GM23338 (cell line): ENCODE measurements around the gene PELI3. TPM values are rescaled to one million over a fixed set of nuclear protein-coding genes. Genes with fewer than 3 reads are reported as not detected.

Experiments used
- ATAC-seq: fragments of 200-7000 bp; cut with Tn5 transposase; 3 replicates; pipeline ENCODE4 v1.9.1; 2020
- DNase-seq: peaks from one replicate; pipeline ENCODE4 v3.0.0-alpha.2; 2015; ENCODE audit warnings: low spot score
- H2AFZ ChIP-seq: fragments of 200-600 bp; sonication (generic); 2 replicates; pipeline ENCODE4 v1.8.0; 2016; ENCODE audit warnings: antibody characterized with exemption, mild to moderate bottlenecking, moderate library complexity
- H3F3A ChIP-seq: fragments of 200-600 bp; sonication (generic); replicated peaks from 2 replicates; pipeline ENCODE4 v1.8.0; 2017; ENCODE audit warnings: antibody characterized with exemption, mixed run types, low read depth
- H3K27ac ChIP-seq: fragments of 200-600 bp; sonication (generic); 2 replicates; pipeline ENCODE4 v1.6.1; 2016; ENCODE audit warnings: low read depth
- H3K27me3 ChIP-seq: fragments of 200-600 bp; sonication (generic); 2 replicates; pipeline ENCODE4 v1.8.0; 2016; ENCODE audit warnings: mild to moderate bottlenecking, mixed run types, moderate library complexity; ENCODE audit not compliant: insufficient read depth
- H3K36me3 ChIP-seq: fragments of 200-600 bp; sonication (generic); 2 replicates; pipeline ENCODE4 v1.8.0; 2016; ENCODE audit warnings: mild to moderate bottlenecking; ENCODE audit not compliant: insufficient read depth
- H3K4me1 ChIP-seq: fragments of 200-600 bp; sonication (generic); 2 replicates; pipeline ENCODE4 v1.8.0; 2016; ENCODE audit warnings: mild to moderate bottlenecking, moderate library complexity; ENCODE audit not compliant: insufficient read depth
- H3K4me2 ChIP-seq: fragments of 200-600 bp; sonication (generic); 2 replicates; pipeline ENCODE4 v1.7.1; 2017; ENCODE audit warnings: mixed run types
- H3K4me3 ChIP-seq: fragments of 200-600 bp; sonication (generic); 2 replicates; pipeline ENCODE4 v1.6.1; 2016; ENCODE audit warnings: mixed run types
- H3K79me2 ChIP-seq: fragments of 200-600 bp; sonication (generic); replicated peaks from 2 replicates; pipeline ENCODE4 v1.8.0; 2017; ENCODE audit warnings: mild to moderate bottlenecking; ENCODE audit not compliant: insufficient read depth
- H3K9me2 ChIP-seq: fragments of 200-600 bp; sonication (generic); 2 replicates; pipeline ENCODE4 v1.8.0; 2017; ENCODE audit not compliant: insufficient read depth
- H4K20me1 ChIP-seq: fragments of 200-600 bp; sonication (generic); replicated peaks from 2 replicates; pipeline ENCODE4 v1.8.0; 2017; ENCODE audit warnings: mild to moderate bottlenecking; ENCODE audit not compliant: insufficient read depth
- H3K27ac Mint-ChIP-seq: 2 replicates; pipeline ENCODE4 v1.8.0; 2020; ENCODE audit warnings: inconsistent platforms, mild to moderate bottlenecking, moderate library complexity, mixed read lengths
- H3K27me3 Mint-ChIP-seq: 3 replicates; pipeline ENCODE4 v1.8.0; 2022; ENCODE audit warnings: low read depth, mild to moderate bottlenecking, moderate library complexity, mixed read lengths, inconsistent platforms; ENCODE audit not compliant: insufficient read depth, poor library complexity
- H3K36me3 Mint-ChIP-seq: 3 replicates; pipeline ENCODE4 v1.8.0; 2021; ENCODE audit warnings: low read depth, mild to moderate bottlenecking, inconsistent platforms, moderate library complexity, mixed read lengths
- H3K4me1 Mint-ChIP-seq: 3 replicates; pipeline ENCODE4 v1.8.0; 2020; ENCODE audit warnings: mild to moderate bottlenecking, inconsistent platforms, mixed read lengths
- H3K4me3 Mint-ChIP-seq: 3 replicates; pipeline ENCODE4 v1.8.0; 2021; ENCODE audit warnings: moderate library complexity, mild to moderate bottlenecking, inconsistent platforms, mixed read lengths
- H3K9me3 Mint-ChIP-seq: 3 replicates; pipeline ENCODE4 v1.8.0; 2020; ENCODE audit warnings: moderate library complexity, mild to moderate bottlenecking, inconsistent platforms, mixed read lengths
- CREB1 ChIP-seq: fragments of 250-450 bp; sonication (Bioruptor Pico); IDR thresholded peaks from 2 replicates; pipeline ENCODE4 v1.5.0; 2020; ENCODE audit warnings: low read depth, mild to moderate bottlenecking, moderate library complexity
- CTCF ChIP-seq, 2 experiments: fragments of 200-600 bp in 1 of 2; sonication (generic) in 1 of 2; conservative IDR thresholded peaks; 2 replicates each; pipeline versions ENCODE4 v1.5.1 to v1.6.1; 2016 to 2017; ENCODE audit warnings: antibody characterized with exemption in 2 of 2, low read depth in 2 of 2, mild to moderate bottlenecking in 2 of 2, moderate library complexity in 1 of 2
- ETS1 ChIP-seq: IDR thresholded peaks from 2 replicates; pipeline ENCODE4 v1.6.1; 2016; ENCODE audit warnings: antibody characterized with exemption
- EZH2 ChIP-seq: fragments of 200-600 bp; sonication (generic); IDR thresholded peaks from one replicate; pipeline ENCODE4 v1.8.0; 2017; ENCODE audit warnings: antibody characterized with exemption, mild to moderate bottlenecking, low read depth; ENCODE audit not compliant: unreplicated experiment
- EZH2phosphoT487 ChIP-seq: fragments of 200-600 bp; sonication (generic); IDR thresholded peaks from one replicate; pipeline ENCODE4 v1.8.1; 2018; ENCODE audit warnings: antibody characterized with exemption; ENCODE audit not compliant: unreplicated experiment
- NANOG ChIP-seq: IDR thresholded peaks from 2 replicates; pipeline ENCODE4 v1.6.1; 2016; ENCODE audit warnings: antibody characterized with exemption, borderline replicate concordance
- POLR2AphosphoS5 ChIP-seq: IDR thresholded peaks from 2 replicates; pipeline ENCODE4 v1.6.1; 2016; ENCODE audit warnings: antibody characterized with exemption, low read depth
- REST ChIP-seq: IDR thresholded peaks from one replicate; pipeline ENCODE4 v1.6.1; 2018; ENCODE audit warnings: antibody characterized with exemption; ENCODE audit not compliant: unreplicated experiment
- ZNF114 ChIP-seq: fragments of 250-450 bp; sonication (Bioruptor Pico); IDR thresholded peaks from 2 replicates; pipeline ENCODE4 v1.5.0; 2020; ENCODE audit warnings: mild to moderate bottlenecking, moderate library complexity
- ZNF462 ChIP-seq: fragments of 250-450 bp; sonication (Bioruptor Pico); IDR thresholded peaks from 2 replicates; pipeline ENCODE4 v1.5.0; 2020; ENCODE audit warnings: mild to moderate bottlenecking, moderate library complexity
- polyA plus RNA-seq: library from polyadenylated mRNA; unstranded; fragments of >200 nt; fragmentation: Nextera tagmentation; extraction: Ambion mirVana; gene quantifications from 2 replicates; pipeline ENCODE4 v1.2.1, GENCODE V29; 2016
- total RNA-seq: library from RNA; depleted of rRNA; stranded (reverse); fragments of >200 nt; shearing (Covaris generic); gene quantifications from 2 replicates; pipeline ENCODE4 v1.2.3, GENCODE V29; 2014

Gene PELI3
- total and polyA plus RNA-seq, 2 experiments from 2014 or later, result 2.8 to 9.1 TPM

- Histone ChIP-seq H3K27me3 (peaks cover 28% of the 10 kb centered on the region), H2AFZ (no peak overlapping the region), H3K79me2 (no peaks in the 10 kb centered on the region), H4K20me1 (peaks cover 6% of the 10 kb centered on the region; the same call in 1 of the 2 replicates), H3K4me1 (peaks cover 51% of the 10 kb centered on the region), H3K27ac (peak overlapping the region; percentile 15; the same call in 1 of the 2 replicates), H3K36me3 (no peaks in the 10 kb centered on the region), H3K4me2 (peak overlapping the region; percentile 66), H3F3A (peaks cover 22% of the 10 kb centered on the region), H3K4me3 (peak overlapping the region; percentile 22; the same call in 1 of the 2 replicates), H3K9me2 (no peaks in the 10 kb centered on the region)
- ATAC-seq (peak; percentile 48), DNase-seq (peak; percentile 96)
- Mint-ChIP-seq H3K27ac (peak overlapping the region; percentile 75), H3K36me3 (no peaks in the 10 kb centered on the region; the same call in 2 of the 3 replicates), H3K9me3 (no peaks in the 10 kb centered on the region; the same call in 1 of the 3 replicates), H3K27me3 (peaks cover 44% of the 10 kb centered on the region), H3K4me3 (peak overlapping the region; percentile 56), H3K4me1 (peaks cover 57% of the 10 kb centered on the region)
- no peak for TF ChIP-seq EZH2
- TF ChIP-seq CTCF (conservative IDR thresholded peaks at IDR 0.05; ENCODE audit: low read depth in 2 of 2), result peak; percentile 53 to 68
- TF ChIP-seq CREB1 (CRISPR knock-in tag), result peak; percentile 42; the same call in 1 of the 2 replicates
- TF ChIP-seq ZNF462 (CRISPR knock-in tag), result no peak
- TF ChIP-seq REST, result peak; percentile 97
- no peak for TF ChIP-seq ZNF114 (CRISPR knock-in tag)
- no peak for TF ChIP-seq EZH2phosphoT487
- no peak for TF ChIP-seq NANOG
- no peak for TF ChIP-seq POLR2AphosphoS5
- no peak for TF ChIP-seq ETS1
These were observed 48.3 kb upstream of the PELI3 start for GRCh38 chr11:66418168-66418985.
